ENCODE results near the gene ZNF181. TPM values are rescaled to one million over a fixed set of nuclear protein-coding genes. Genes with fewer than 3 reads are reported as not detected.
A peak's percentile ranks its signal among the peaks of the same experiment; 100 is the strongest.

Gene ZNF181
- total RNA-seq, 1 donor from 2014 or later = 8.5 TPM

GRCh38 chr19:34788074-34788473 lies 54.0 kb downstream of the ZNF181 start:
- H3K4me3 Mint-ChIP-seq = no peak overlapping the region
- H3K9me3 Mint-ChIP-seq = no peaks in the 10 kb centered on the region
- H3K27ac Mint-ChIP-seq = no peak overlapping the region
- H3K27me3 Mint-ChIP-seq = peaks cover 28% of the 10 kb centered on the region
- no peaks in the 10 kb centered on the region for H3K36me3 Mint-ChIP-seq
- no peaks in the 10 kb centered on the region for H3K4me1 Mint-ChIP-seq (ENCODE audit: unreplicated experiment)
- TF ChIP-seq CTCF (conservative IDR thresholded peaks at IDR 0.05) = no peak
- DNase-seq (ENCODE audit: extremely low spot score, unreplicated experiment) = no peak

- H3K9me3 Mint-ChIP-seq = peaks cover 3% of the 10 kb centered on the region
- no peak for TF ChIP-seq CTCF (conservative IDR thresholded peaks at IDR 0.05)
- no peak overlapping the region for H3K27ac Mint-ChIP-seq
- H3K4me3 Mint-ChIP-seq = no peak overlapping the region
- H3K4me1 Mint-ChIP-seq (ENCODE audit: unreplicated experiment) = no peaks in the 10 kb centered on the region
- no peak for DNase-seq (ENCODE audit: extremely low spot score, unreplicated experiment)
- no peaks in the 10 kb centered on the region for H3K36me3 Mint-ChIP-seq
- H3K27me3 Mint-ChIP-seq = peaks cover 15% of the 10 kb centered on the region
These were observed 59.5 kb downstream of the ZNF181 start for GRCh38 chr19:34793565-34793964.

GRCh38 chr19:34794066-34794960 lies 60.3 kb downstream of the ZNF181 start:
- Mint-ChIP-seq H3K4me1 (ENCODE audit: unreplicated experiment) (no peaks in the 10 kb centered on the region), H3K9me3 (peaks cover 6% of the 10 kb centered on the region), H3K36me3 (no peaks in the 10 kb centered on the region), H3K27me3 (peaks cover 13% of the 10 kb centered on the region), H3K4me3 (no peak overlapping the region), H3K27ac (no peak overlapping the region)
- TF ChIP-seq CTCF (conservative IDR thresholded peaks at IDR 0.05) = no peak
- peak; percentile 36 for DNase-seq (ENCODE audit: extremely low spot score, unreplicated experiment)

Other genes with a start within 250 kb of the ZNF181 start
- 0.60 and 0.64 TPM in 2 replicates for gene SCGB2B2, start 57.1 kb upstream of the ZNF181 start, total RNA-seq (ENCODE audit: low replicate concordance)
- 22.1 and 41.5 TPM in 2 replicates for gene ZNF302, start 56.6 kb upstream of the ZNF181 start, total RNA-seq (ENCODE audit: low replicate concordance)
- 5.7 and 9.0 TPM in 2 replicates for gene ZNF599, start 39.0 kb downstream of the ZNF181 start, total RNA-seq (ENCODE audit: low replicate concordance)
- 4.0 and 6.9 TPM in 2 replicates for gene ZNF30, start 192.7 kb downstream of the ZNF181 start, total RNA-seq (ENCODE audit: low replicate concordance)
- gene ZNF792, start 230.0 kb downstream of the ZNF181 start, total RNA-seq (ENCODE audit: low replicate concordance) = 5.8 and 6.5 TPM in 2 replicates